SK-N-SH (cell line): ENCODE measurements around the gene PGM5. TPM values are rescaled to one million over a fixed set of nuclear protein-coding genes. Genes with fewer than 3 reads are reported as not detected.

ENCODE experiments used
- CTCF ChIA-PET: fragments of 300-600, 350-600 bp; formaldehyde crosslinking; extraction: SDS; loops from one replicate; lab custom pipeline; 2021; lab: Yijun Ruan, JAX
- POLR2A ChIA-PET: fragments of 350-600 bp; sonication (Branson Sonifier 250); formaldehyde crosslinking; extraction: SDS; loops from one replicate; lab custom pipeline; 2020; ENCODE audit warnings: antibody characterized with exemption, inconsistent platforms; lab: Yijun Ruan, JAX
- DNase-seq: peaks from one replicate; pipeline ENCODE4 v3.0.0; 2012
- H2AFZ ChIP-seq: fragments of 200-600 bp; sonication (generic); 2 replicates; pipeline ENCODE4 v1.8.1; 2016; ENCODE audit warnings: antibody characterized with exemption, mild to moderate bottlenecking, low read depth
- H3F3A ChIP-seq: fragments of 200-600 bp; sonication (generic); replicated peaks from 2 replicates; pipeline ENCODE3; 2016; ENCODE audit warnings: antibody characterized with exemption, mild to moderate bottlenecking; ENCODE audit not compliant: insufficient read depth
- H3K27ac ChIP-seq, 2 experiments: fragments of 200-500 bp in 1 of 2; fragments of 200-600 bp in 1 of 2; sonication (Bioruptor generic) in 1 of 2; sonication (generic), shearing (Covaris generic) in 1 of 2; 2 replicates each; pipeline versions ENCODE4 v1.5.1 to v1.6.1; 2014 to 2016; ENCODE audit warnings: low read depth in 2 of 2, inconsistent platforms in 1 of 2, low read length in 1 of 2, mild to moderate bottlenecking in 1 of 2, mixed read lengths in 1 of 2
- H3K27me3 ChIP-seq: fragments of 200-600 bp; sonication (generic), shearing (Covaris generic); 2 replicates; pipeline ENCODE4 v1.6.1; 2016; ENCODE audit warnings: mixed run types; ENCODE audit not compliant: insufficient read depth
- H3K36me3 ChIP-seq, 2 experiments: fragments of 200-500 bp in 1 of 2; fragments of 200-600 bp in 1 of 2; sonication (Bioruptor generic) in 1 of 2; sonication (generic) in 1 of 2; replicated peaks in 1 of 2; 2 replicates each; pipeline versions ENCODE3 to v1.5.1; 2014 to 2016; ENCODE audit warnings: low read length in 1 of 2, mild to moderate bottlenecking in 1 of 2; ENCODE audit not compliant: insufficient read depth in 2 of 2, control insufficient read depth in 1 of 2
- H3K4me1 ChIP-seq, 2 experiments: fragments of 200-500 bp in 1 of 2; fragments of 200-600 bp in 1 of 2; sonication (Bioruptor generic) in 1 of 2; sonication (generic), shearing (Covaris generic) in 1 of 2; 2 replicates each; pipeline versions ENCODE4 v1.5.1 to v1.6.1; 2014 to 2016; ENCODE audit warnings: low read depth in 1 of 2, low read length in 1 of 2, mixed run types in 1 of 2; ENCODE audit not compliant: insufficient read depth in 2 of 2, control insufficient read depth in 1 of 2
- H3K4me2 ChIP-seq: fragments of 200-600 bp; sonication (generic), shearing (Covaris generic); 2 replicates; pipeline ENCODE4 v1.6.1; 2017; ENCODE audit warnings: mixed run types
- H3K4me3 ChIP-seq, 2 experiments: fragments of 200-500 bp in 1 of 2; fragments of 200-600 bp in 1 of 2; sonication (Bioruptor generic) in 1 of 2; sonication (generic), shearing (Covaris generic) in 1 of 2; 2 replicates each; pipeline versions ENCODE4 v1.5.1 to v1.8.1; 2014 to 2016; ENCODE audit warnings: low read depth in 2 of 2, inconsistent platforms in 1 of 2, low read length in 1 of 2, mild to moderate bottlenecking in 1 of 2, mixed read lengths in 1 of 2, moderate library complexity in 1 of 2
- H3K79me2 ChIP-seq: fragments of 200-600 bp; sonication (generic); 2 replicates; pipeline ENCODE4 v1.8.1; 2017; ENCODE audit warnings: mild to moderate bottlenecking; ENCODE audit not compliant: insufficient read depth
- H3K9ac ChIP-seq: fragments of 200-600 bp; sonication (generic); 2 replicates; pipeline ENCODE4 v1.6.1; 2017; ENCODE audit warnings: mixed run types
- H3K9me2 ChIP-seq: fragments of 200-600 bp; sonication (generic); 2 replicates; pipeline ENCODE4 v1.6.1; 2017; ENCODE audit warnings: mixed run types
- H3K9me3 ChIP-seq: fragments of 200-600 bp; sonication (generic); 2 replicates; pipeline ENCODE4 v1.6.1; 2017; ENCODE audit warnings: mixed run types, mild to moderate bottlenecking, moderate library complexity
- H4K20me1 ChIP-seq: fragments of 200-600 bp; sonication (generic); 2 replicates; pipeline ENCODE4 v1.6.1; 2017; ENCODE audit warnings: mild to moderate bottlenecking, mixed run types; ENCODE audit not compliant: insufficient read depth
- ELF1 ChIP-seq: IDR thresholded peaks from 2 replicates; pipeline ENCODE4 v1.4.0; 2012
- EP300 ChIP-seq, 2 experiments: IDR thresholded peaks; 2 replicates each; pipeline versions ENCODE4 v1.4.0 to v1.6.1; 2012; ENCODE audit warnings: borderline replicate concordance in 1 of 2, low read depth in 1 of 2, low read length in 1 of 2
- EZH2phosphoT487 ChIP-seq: fragments of 200-600 bp; sonication (generic); IDR thresholded peaks from 2 replicates; pipeline ENCODE4 v1.6.1; 2017; ENCODE audit warnings: low read depth, mixed run types, mild to moderate bottlenecking, antibody characterized with exemption, moderate library complexity, borderline replicate concordance
- FOSL2 ChIP-seq: IDR thresholded peaks from 2 replicates; pipeline ENCODE4 v1.4.0; 2012; ENCODE audit warnings: low read depth, mild to moderate bottlenecking, moderate library complexity, borderline replicate concordance
- GABPA ChIP-seq: IDR thresholded peaks from 2 replicates; pipeline ENCODE4 v1.4.0; 2012; ENCODE audit warnings: low read depth, mild to moderate bottlenecking
- JUND ChIP-seq: IDR thresholded peaks from 2 replicates; pipeline ENCODE4 v1.4.0; 2012
- MEF2A ChIP-seq: IDR thresholded peaks from 2 replicates; pipeline ENCODE4 v1.4.0; 2012; ENCODE audit warnings: low read depth, borderline replicate concordance
- NFIC ChIP-seq: IDR thresholded peaks from 2 replicates; pipeline ENCODE4 v1.4.0; 2012; ENCODE audit warnings: borderline replicate concordance
- NRF1 ChIP-seq: IDR thresholded peaks from 2 replicates; pipeline ENCODE4 v1.6.1; 2012; ENCODE audit warnings: low read depth, mild to moderate bottlenecking, low read length
- PBX3 ChIP-seq: IDR thresholded peaks from 2 replicates; pipeline ENCODE4; 2012
- POLR2AphosphoS5 ChIP-seq: IDR thresholded peaks from 2 replicates; pipeline ENCODE4 v1.6.1; 2012; ENCODE audit warnings: low read depth, low read length
- RAD21 ChIP-seq: IDR thresholded peaks from 2 replicates; pipeline ENCODE4 v1.6.1; 2012; ENCODE audit warnings: mild to moderate bottlenecking, low read length
- REST ChIP-seq: IDR thresholded peaks from 2 replicates; pipeline ENCODE4 v1.6.1; 2012; ENCODE audit warnings: mild to moderate bottlenecking, low read depth, low read length, moderate library complexity
- RXRA ChIP-seq: IDR thresholded peaks from 2 replicates; pipeline ENCODE4 v1.4.0; 2012; ENCODE audit warnings: low read depth, mild to moderate bottlenecking, borderline replicate concordance
- SIN3A ChIP-seq: IDR thresholded peaks from 2 replicates; pipeline ENCODE4 v1.6.1; 2012; ENCODE audit warnings: low read depth, mild to moderate bottlenecking, low read length, moderate library complexity, borderline replicate concordance
- YY1 ChIP-seq: IDR thresholded peaks from 2 replicates; pipeline ENCODE4 v1.4.0; 2012; ENCODE audit warnings: low read depth, mild to moderate bottlenecking
- WGBS: methylation state at CpG from one replicate; pipeline ENCODE4 v1.1.6; 2017; ENCODE audit warnings: low lambda C conversion rate; 5-methylcytosine and 5-hydroxymethylcytosine counted together
- polyA plus RNA-seq, 3 experiments: library from polyadenylated mRNA; depleted of rRNA; stranded (reverse); fragments of >200 nt; gene quantifications; 2 replicates each; pipeline ENCODE4 v1.2.3, GENCODE V29; 2012

PGM5 gene
- polyA plus RNA-seq, 1 of the 3 experiments (the other 2 are of a cell fraction) = not detected

GRCh38 chr9:68476422-68476821 is 120.0 kb downstream of the PGM5 start (continued):
- TF ChIP-seq REST = no peak
- no peak for TF ChIP-seq RAD21
- no peak for TF ChIP-seq RXRA
- TF ChIP-seq MEF2A = no peak
- TF ChIP-seq GABPA = no peak
- TF ChIP-seq NFIC = no peak
- TF ChIP-seq JUND = no peak
- no peak for TF ChIP-seq NRF1
- TF ChIP-seq YY1 = no peak

GRCh38 chr9:68476847-68477246 is 120.4 kb downstream of the PGM5 start:
- 2% methylated on average over 2 of the region's 2 CpGs for WGBS
- Histone ChIP-seq H3K36me3 (no peaks in the 10 kb centered on the region), H3K4me3 (no peak overlapping the region), H4K20me1 (no peaks in the 10 kb centered on the region)
- TF ChIP-seq REST (no peak), EP300 (IDR thresholded peaks at IDR 0.05; ENCODE audit: borderline replicate concordance in 1 of 2, low read depth in 1 of 2, low read length in 1 of 2) (no peak), MEF2A (no peak), FOSL2 (no peak), ELF1 (no peak), NFIC (no peak), JUND (no peak), EZH2phosphoT487 (no peak), PBX3 (no peak), POLR2AphosphoS5 (no peak), SIN3A (no peak)
- TF ChIP-seq, all 33 proteins: peak for 0
- DNase-seq = no peak
- Histone ChIP-seq H3K9ac (no peak overlapping the region), H3F3A (no peaks in the 10 kb centered on the region), H3K27me3 (no peaks in the 10 kb centered on the region), H2AFZ (no peak overlapping the region), H3K79me2 (no peaks in the 10 kb centered on the region), H3K4me1 (no peaks in the 10 kb centered on the region), H3K9me3 (no peaks in the 10 kb centered on the region), H3K9me2 (no peaks in the 10 kb centered on the region), H3K4me2 (no peak overlapping the region), H3K27ac (no peak overlapping the region)
- ChIA-PET CTCF (no interaction called here), POLR2A (no interaction called here)
